ENCODE measurements around the gene CFAP161.

The CFAP161 gene

GRCh38 chr15:81184188-81184587 is 50.1 kb downstream of the CFAP161 start:
- no peak for DNase-seq (ENCODE audit: low spot score)

DNA sequence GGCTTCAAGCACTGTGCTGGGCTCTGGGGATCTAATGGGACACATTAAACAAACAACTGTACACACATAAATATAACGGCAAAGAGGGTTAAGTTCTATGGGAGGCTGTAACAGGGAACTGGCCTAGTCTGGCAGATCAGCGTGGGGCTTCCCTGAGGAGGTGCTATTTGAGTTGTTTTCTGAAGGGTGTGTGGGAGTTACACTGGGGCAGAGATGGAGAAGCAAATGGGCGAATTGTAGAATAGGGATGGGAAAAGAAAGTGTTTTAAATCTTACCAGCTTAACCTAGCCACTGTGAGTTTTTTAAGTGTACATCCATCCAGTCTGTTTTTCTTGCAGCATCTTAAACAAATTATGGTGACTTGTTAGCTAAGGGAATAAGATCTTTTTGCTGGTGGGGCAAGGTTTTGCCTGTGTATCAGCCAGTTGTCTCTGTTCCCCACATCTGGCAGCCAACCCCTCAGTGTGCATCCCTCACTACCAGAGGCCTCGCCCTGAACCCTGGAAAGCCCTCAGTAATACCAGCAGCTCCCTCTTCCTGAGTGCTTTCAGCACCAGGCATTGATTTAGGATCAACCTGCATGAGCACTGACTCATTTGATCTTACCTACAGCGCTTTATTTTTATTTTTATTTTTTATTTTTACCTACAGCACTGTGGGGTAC is 51.7 kb downstream of the CFAP161 start:
- DNase-seq (ENCODE audit: low spot score): no peak

- DNase-seq (ENCODE audit: low spot score): no peak
Measured at GRCh38 chr15:81188354-81188753, 54.3 kb downstream of the CFAP161 start.

DNA sequence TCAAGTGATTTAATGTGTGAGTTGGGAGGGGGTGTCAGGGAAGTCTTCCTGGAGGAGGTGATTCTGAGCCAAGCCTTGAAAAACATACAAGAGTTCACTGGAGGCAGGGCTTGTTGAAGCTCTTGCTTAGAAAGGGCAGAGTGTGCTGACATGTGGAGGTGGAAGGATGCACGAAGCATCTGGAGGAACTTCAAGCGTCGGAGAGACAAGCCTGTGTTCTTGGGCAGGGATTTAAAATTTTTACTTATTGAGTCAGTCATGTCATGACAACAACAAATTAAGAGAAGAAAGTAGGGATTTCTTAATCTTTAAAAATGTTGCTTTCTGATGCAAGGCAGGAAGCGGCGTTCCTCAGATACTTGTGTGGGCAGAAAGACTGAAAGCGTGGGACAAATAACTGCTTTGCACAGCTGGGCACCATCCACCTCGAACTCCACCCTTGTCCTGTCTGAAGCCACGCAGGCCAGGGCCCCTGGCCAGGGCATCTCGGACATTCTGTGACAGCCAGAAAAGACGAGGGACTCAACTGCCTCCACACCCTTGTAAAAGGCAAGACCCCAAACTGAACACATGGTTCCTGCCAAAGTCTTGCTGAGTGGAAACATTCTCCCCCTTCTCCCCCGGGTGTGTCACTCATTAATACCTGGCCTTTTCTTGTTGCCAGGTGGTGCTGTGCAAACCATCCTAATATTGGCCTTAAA is 55.7 kb downstream of the CFAP161 start:
- DNase-seq (ENCODE audit: low spot score): no peak

DNA sequence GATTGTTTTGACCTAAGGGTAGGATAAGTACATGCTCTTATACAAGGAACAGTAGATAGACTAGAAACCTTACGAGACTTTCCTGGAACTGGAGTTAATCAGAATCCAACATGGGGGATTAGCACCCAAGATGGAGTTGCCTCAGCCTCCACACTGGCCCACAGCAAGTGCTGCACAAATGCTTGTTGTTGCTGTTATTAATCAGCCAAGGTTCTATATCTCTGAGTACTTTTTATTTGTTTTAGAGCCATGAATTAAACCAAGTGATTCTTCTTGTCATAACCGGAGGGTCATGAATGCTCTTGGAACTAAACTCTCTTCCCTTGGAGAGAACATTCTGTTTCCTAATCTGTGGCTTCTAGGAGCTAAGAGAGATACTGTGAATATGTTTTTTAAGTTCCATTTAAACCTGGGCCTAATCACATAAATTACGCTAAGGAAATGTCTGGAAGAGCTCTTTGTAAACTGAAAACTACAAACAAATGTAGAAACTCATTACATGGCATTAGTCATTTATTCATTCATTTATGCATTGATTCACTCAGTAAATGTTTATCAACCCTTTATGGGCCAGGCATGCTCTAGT is 56.9 kb downstream of the CFAP161 start:
- DNase-seq (ENCODE audit: low spot score): no peak

DNA sequence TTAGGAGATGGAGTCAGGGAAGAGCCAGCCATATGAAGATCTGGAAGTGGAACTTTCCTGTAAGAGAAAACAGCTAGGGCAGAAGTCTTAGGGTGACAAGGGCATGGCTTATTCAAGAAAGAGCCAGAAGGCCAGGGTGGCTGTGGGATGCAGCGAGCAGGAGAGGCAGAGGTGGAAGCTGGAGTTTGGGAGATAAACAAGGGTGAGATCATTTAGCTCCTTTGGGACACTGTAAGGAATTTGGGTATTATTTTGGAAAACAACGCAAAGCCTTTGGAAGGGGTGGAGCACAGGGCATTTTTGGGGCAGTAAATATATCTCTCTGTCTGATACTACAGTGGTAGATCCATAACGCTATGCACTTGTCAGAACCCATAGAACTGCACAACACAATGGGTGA is 57.6 kb downstream of the CFAP161 start:
- no peak for DNase-seq (ENCODE audit: low spot score)

DNA sequence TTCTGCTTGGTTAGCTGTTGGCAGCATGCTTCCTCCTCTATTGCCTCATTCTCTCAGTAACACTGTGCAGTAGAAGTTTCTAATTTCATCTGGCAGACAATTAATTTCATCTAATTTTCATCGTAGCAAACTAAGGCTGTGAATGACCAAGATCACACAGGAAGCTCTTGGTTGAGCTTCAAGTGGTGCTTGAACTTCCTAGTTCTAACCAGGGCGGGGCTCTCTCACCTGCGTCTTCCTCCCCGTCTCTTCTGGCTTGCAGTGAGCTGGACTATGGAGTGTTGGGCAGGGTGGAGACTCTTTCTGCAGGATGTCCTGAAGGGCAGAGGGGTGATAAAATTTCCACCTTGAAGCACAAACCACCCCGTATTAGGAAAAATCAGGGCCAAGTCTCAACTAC is 60.7 kb downstream of the CFAP161 start:
- no peak for DNase-seq (ENCODE audit: low spot score)

DNA sequence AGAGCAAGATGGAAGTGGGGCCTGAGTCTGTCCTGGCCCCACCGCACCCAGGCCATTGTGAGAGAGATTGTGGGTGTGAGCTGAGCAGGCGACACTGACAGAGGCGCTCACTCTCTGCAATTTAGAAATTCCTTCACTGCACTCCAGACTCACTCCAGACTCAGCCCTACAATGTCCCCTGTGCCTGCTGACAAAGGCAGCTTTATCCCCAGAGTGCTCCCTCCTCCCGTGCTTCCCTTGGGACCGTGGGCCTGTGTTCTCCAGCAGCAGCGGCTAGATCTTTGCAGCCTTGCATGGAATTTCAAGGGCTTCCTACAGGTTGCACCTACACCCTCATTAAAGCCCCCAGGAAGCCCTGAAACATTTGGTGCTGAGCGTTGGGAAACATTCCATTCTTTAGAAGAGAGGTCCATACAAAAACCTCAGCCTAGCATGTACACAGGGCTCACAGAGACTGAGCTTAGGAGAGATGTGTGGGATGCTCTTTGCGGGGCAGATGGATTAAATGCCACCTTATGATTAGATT is 61.3 kb downstream of the CFAP161 start:
- DNase-seq (ENCODE audit: low spot score): no peak

DNA sequence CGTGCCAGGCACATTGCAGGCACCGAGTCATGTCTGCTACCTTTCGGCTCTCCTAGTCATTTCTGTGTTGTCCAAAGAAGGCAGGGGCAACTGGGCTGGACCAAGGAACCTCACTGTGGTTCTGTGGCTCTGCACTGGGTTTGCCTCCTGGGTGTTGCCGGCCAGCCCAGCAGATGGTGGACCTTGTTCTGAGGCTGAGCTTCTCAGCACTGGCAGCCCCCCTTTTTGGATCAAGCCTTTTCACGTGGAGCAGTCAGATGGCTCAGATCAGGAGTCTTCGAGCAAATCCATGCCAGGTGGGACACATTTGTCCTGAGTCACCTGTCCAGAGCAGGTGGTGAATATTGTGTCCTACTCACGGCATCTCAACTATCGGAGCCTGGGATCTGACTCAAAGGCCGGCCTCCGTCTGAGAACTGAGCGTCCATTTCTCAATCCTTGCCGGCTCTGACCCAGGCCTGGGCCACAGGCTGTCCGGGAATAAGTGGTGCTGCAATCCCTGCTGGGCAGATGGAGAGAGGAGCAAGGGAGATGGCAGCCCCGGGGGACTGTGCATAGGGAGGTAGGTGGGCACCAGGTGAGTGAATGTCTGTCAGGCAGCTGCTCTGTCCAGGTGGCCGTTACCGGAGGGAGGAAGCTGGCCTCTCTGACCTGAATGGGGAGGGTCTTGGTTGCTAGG is 62.6 kb downstream of the CFAP161 start, which contains the start of gene IL16:
TSS of gene IL16 (plus strand) at position 304 of the 679 bp plus-strand sequence. CDS start 28,521 bp downstream, outside the sequence.
- no peak for DNase-seq (ENCODE audit: low spot score)

- DNase-seq (ENCODE audit: low spot score): no peak
Measured at GRCh38 chr15:81197255-81197630, 63.2 kb downstream of the CFAP161 start.

GRCh38 chr15:81197688-81198281 is 63.7 kb downstream of the CFAP161 start:
- no peak for DNase-seq (ENCODE audit: low spot score)
